SU-DHL-6 (cell line): ENCODE data around the gene DDX31.

ENCODE experiments used
- H2AFZ ChIP-seq: fragments of 200-600 bp; sonication (generic); 2 replicates; pipeline ENCODE4 v1.6.1; 2014; ENCODE audit warnings: low read depth, mild to moderate bottlenecking, moderate library complexity, mixed read lengths, antibody characterized with exemption, low read length; ENCODE audit not compliant: severe bottlenecking
- H3F3A ChIP-seq: fragments of 200-600 bp; shearing (Covaris generic); 2 replicates; pipeline ENCODE4 v1.6.0; 2016; ENCODE audit warnings: antibody characterized with exemption, mild to moderate bottlenecking; ENCODE audit not compliant: insufficient read depth
- H3K27ac ChIP-seq: fragments of 200-600 bp; sonication (generic); 2 replicates; pipeline ENCODE4 v1.5.1; 2016; ENCODE audit warnings: low read depth, mild to moderate bottlenecking, low read length, moderate library complexity, mixed read lengths
- H3K27me3 ChIP-seq: fragments of 200-600 bp; sonication (generic), shearing (Covaris generic); 2 replicates; pipeline ENCODE4 v1.6.0; 2014; ENCODE audit warnings: mild to moderate bottlenecking, low read length
- H3K36me3 ChIP-seq: fragments of 200-600 bp; sonication (generic); 2 replicates; pipeline ENCODE4 v1.6.1; 2014; ENCODE audit warnings: mild to moderate bottlenecking, low read length, mixed read lengths
- H3K4me2 ChIP-seq: fragments of 300-600, 200-600 bp; shearing (Covaris generic), sonication (generic); 2 replicates; pipeline ENCODE4 v1.6.0; 2014; ENCODE audit warnings: low read length, low read depth, mild to moderate bottlenecking; ENCODE audit not compliant: poor library complexity, severe bottlenecking
- H3K4me3 ChIP-seq: fragments of 200-600 bp; sonication (generic); 2 replicates; pipeline ENCODE4 v1.5.1; 2014; ENCODE audit warnings: antibody characterized with exemption, low read length, mild to moderate bottlenecking, mixed read lengths; ENCODE audit not compliant: insufficient read depth, poor library complexity, severe bottlenecking
- H3K79me2 ChIP-seq: fragments of 200-600 bp; sonication (generic); 2 replicates; pipeline ENCODE4 v1.6.1; 2014; ENCODE audit warnings: mild to moderate bottlenecking, low read length, moderate library complexity; ENCODE audit not compliant: insufficient read depth
- H3K9ac ChIP-seq: fragments of 200-600 bp; sonication (generic); 2 replicates; pipeline ENCODE4 v1.7.0; 2014; ENCODE audit warnings: mild to moderate bottlenecking, low read length
- H3K9me2 ChIP-seq: fragments of 200-600 bp; sonication (generic); replicated peaks from 2 replicates; pipeline ENCODE4 v1.6.1; 2014; ENCODE audit warnings: low read length; ENCODE audit not compliant: insufficient read depth
- H3K9me3 ChIP-seq: fragments of 200-600 bp; sonication (generic); 2 replicates; pipeline ENCODE4 v1.6.1; 2014; ENCODE audit warnings: low read length, mixed read lengths; ENCODE audit not compliant: insufficient read depth
- H4K20me1 ChIP-seq: fragments of 200-600 bp; sonication (generic); 2 replicates; pipeline ENCODE4 v1.6.1; 2014; ENCODE audit warnings: low read depth, mild to moderate bottlenecking, antibody characterized with exemption, low read length, moderate library complexity, mixed read lengths
- CTCF ChIP-seq: fragments of 200-600 bp; sonication (generic); IDR thresholded peaks from one replicate; pipeline ENCODE4 v1.5.1; 2017; ENCODE audit warnings: antibody characterized with exemption, mild to moderate bottlenecking, low read length, moderate library complexity; ENCODE audit not compliant: insufficient read depth, poor library complexity, severe bottlenecking
- EZH2phosphoT487 ChIP-seq: fragments of 200-600 bp; sonication (generic), shearing (Covaris generic); conservative IDR thresholded peaks from 2 replicates; pipeline ENCODE4 v1.6.1; 2018; ENCODE audit warnings: mild to moderate bottlenecking, antibody characterized with exemption, low read length, moderate library complexity, mixed read lengths

Gene DDX31

DNA sequence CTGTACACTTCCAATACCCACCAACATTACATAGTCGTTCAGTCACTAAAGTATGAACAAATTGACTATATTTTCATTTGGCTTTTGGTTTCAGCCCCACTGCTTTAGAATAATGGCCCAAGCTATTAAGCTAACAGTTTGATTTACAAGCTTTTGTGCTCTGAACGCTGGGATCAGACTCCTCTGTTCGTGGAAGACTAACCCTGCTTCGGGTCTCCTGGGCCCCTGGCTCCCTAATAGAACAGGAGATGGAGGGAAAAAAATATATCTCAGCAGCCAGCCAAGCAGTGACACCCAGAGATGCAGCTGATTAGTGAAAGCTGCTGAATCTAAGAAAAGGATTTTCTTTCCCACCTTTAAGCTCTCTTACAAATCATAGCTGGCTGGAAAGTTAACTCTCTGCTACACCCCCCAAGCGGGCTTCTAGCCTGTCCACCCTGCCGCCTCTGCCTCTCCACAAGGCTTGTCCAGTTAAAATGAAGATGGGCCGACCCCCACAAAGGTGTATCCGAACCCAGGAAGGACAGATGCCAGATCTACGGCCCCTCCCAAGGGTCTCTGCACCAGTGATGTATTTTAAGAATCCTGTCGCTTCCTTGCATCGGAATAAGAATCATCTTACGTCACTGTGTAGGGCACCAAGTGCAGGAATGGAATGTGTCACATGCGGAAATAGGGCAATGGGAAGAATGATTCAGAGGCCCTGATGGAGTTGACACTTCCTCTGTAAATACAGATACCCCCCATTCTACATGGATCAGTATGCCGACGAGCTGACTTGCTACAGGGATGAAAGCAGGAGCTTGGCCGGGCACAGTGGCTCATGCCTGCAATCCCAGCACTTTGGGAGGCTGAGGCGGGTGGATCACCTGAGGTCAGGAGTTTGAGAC is 120.8 kb downstream of the DDX31 start:
- no peaks in the 10 kb centered on the region for H3K27me3 ChIP-seq

GRCh38 chr9:132547976-132548730 is 121.6 kb downstream of the DDX31 start:
- H3F3A ChIP-seq: peaks cover 20% of the 10 kb centered on the region
- H3K4me2 ChIP-seq: peak overlapping the region; percentile 68
- H3K9me2 ChIP-seq: no peaks in the 10 kb centered on the region
- H2AFZ ChIP-seq: peak overlapping the region; percentile 7
- H3K36me3 ChIP-seq: no peaks in the 10 kb centered on the region
- peak overlapping the region; percentile 98 for H3K27ac ChIP-seq
- H3K79me2 ChIP-seq: no peaks in the 10 kb centered on the region
- TF ChIP-seq CTCF: no peak
- no peak for TF ChIP-seq EZH2phosphoT487
- H3K9me3 ChIP-seq: no peaks in the 10 kb centered on the region
- peak overlapping the region; percentile 3 for H3K4me3 ChIP-seq
- H3K27me3 ChIP-seq: no peaks in the 10 kb centered on the region
- H4K20me1 ChIP-seq: no peaks in the 10 kb centered on the region
- H3K9ac ChIP-seq: peak overlapping the region; percentile 56

More for the DNA sequence above, 120.8 kb downstream of the DDX31 start:
- Histone ChIP-seq H3K36me3 (no peaks in the 10 kb centered on the region), H3K9me3 (no peaks in the 10 kb centered on the region), H3K27ac (peak overlapping the region; percentile 98), H2AFZ (peak overlapping the region; percentile 55), H3K9ac (peak overlapping the region; percentile 56), H3F3A (peaks cover 20% of the 10 kb centered on the region), H3K9me2 (no peaks in the 10 kb centered on the region), H3K4me2 (peak overlapping the region; percentile 68), H4K20me1 (no peaks in the 10 kb centered on the region), H3K4me3 (peak overlapping the region; percentile 20), H3K79me2 (no peaks in the 10 kb centered on the region)
- TF ChIP-seq CTCF: no peak
- no peak for TF ChIP-seq EZH2phosphoT487

GRCh38 chr9:132547436-132547835 is 122.3 kb downstream of the DDX31 start:
- H3K36me3 ChIP-seq: no peaks in the 10 kb centered on the region
- H3K9ac ChIP-seq: peak overlapping the region; percentile 51
- H3F3A ChIP-seq: peaks cover 20% of the 10 kb centered on the region
- peak overlapping the region; percentile 98 for H3K27ac ChIP-seq
- H3K9me3 ChIP-seq: no peaks in the 10 kb centered on the region
- TF ChIP-seq EZH2phosphoT487: no peak
- TF ChIP-seq CTCF: no peak
- peak overlapping the region; percentile 3 for H3K4me3 ChIP-seq
- no peaks in the 10 kb centered on the region for H3K79me2 ChIP-seq
- peak overlapping the region; percentile 7 for H2AFZ ChIP-seq
- H3K4me2 ChIP-seq: peak overlapping the region; percentile 68
- H3K27me3 ChIP-seq: no peaks in the 10 kb centered on the region
- H3K9me2 ChIP-seq: no peaks in the 10 kb centered on the region
- H4K20me1 ChIP-seq: no peaks in the 10 kb centered on the region
